Epithelial cell of proximal tubule (primary cell): ENCODE measurements around the gene PIGS. TPM values are rescaled to one million over a fixed set of nuclear protein-coding genes. Genes with fewer than 3 reads are reported as not detected.

Experiments
- DNase-seq: peaks from one replicate; pipeline ENCODE4 v3.0.0-alpha.2; 2011; ENCODE audit warnings: low read depth
- H3K4me3 ChIP-seq: 2 replicates; pipeline ENCODE4 v1.5.1; 2011; ENCODE audit warnings: low read depth, mild to moderate bottlenecking, low read length
- CTCF ChIP-seq: conservative IDR thresholded peaks from 2 replicates; pipeline ENCODE4 v1.5.1; 2012; ENCODE audit warnings: low read depth, mild to moderate bottlenecking, low read length
- total RNA-seq: library from RNA; depleted of rRNA; stranded (reverse); fragments of >200 nt; gene quantifications from 2 replicates; pipeline ENCODE4 v1.2.3, GENCODE V29; 2015

The PIGS gene
- total RNA-seq, 1 donor from 2014 or later = 55.6 TPM

DNA sequence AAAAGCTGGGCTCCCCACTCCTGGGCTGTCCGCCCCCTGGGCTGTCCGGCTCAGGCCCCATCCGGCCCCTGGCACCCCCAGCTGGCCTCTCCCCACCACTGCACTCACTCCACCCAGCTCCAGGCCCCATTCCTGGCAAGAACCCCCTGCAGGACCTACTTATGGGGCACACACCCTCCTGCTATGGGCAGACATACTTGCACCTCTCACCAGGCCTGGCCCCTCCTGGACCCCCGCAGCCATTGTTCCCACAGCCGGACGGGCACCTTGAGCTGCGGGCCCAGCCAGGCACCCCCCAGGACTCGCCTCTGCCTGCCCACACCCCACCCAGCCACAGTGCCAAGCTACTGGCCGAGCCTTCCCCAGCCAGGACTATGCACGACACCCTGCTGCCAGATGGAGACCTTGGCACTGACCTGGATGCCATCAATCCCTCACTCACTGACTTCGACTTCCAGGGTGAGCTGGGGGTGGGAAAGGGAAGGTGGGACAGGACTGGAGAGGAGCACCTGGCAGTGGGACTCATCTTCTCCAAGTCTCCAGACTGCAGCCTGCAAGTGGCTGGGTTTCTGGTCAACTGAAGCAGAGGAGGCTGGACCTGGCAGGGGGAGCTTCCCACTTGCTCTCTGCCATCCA is 36.5 kb downstream of the PIGS start:
- DNase-seq = no peak
- TF ChIP-seq CTCF = no peak

GRCh38 chr17:28533091-28533807 is 38.1 kb downstream of the PIGS start:
- TF ChIP-seq CTCF = no peak
- no peak for DNase-seq
- no peak overlapping the region for H3K4me3 ChIP-seq

More for the DNA sequence above, 36.5 kb downstream of the PIGS start:
- H3K4me3 ChIP-seq = no peak overlapping the region

GRCh38 chr17:28532050-28532960 is 39.0 kb downstream of the PIGS start:
- TF ChIP-seq CTCF = no peak
- H3K4me3 ChIP-seq = no peak overlapping the region
- DNase-seq = no peak

DNA sequence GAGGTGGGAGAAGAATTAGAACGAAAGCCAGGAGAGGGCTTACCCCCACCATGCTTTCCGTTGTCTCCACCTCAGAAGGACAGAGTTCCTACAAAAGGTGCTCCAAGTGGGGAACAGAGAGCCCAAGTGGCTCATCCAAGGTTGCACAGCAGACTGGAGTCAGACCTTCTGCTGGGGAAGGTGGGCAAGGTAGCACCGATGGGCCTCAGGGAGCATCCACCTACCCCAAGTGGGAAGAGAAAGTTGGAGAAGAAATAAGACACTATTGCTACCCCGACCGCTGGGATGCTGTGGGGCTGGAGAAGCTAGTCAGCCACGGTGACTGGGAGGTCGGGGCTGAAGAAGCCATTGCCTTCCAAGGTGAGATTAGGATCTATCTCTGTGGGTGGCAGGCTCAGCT is 40.4 kb downstream of the PIGS start:
- no peak overlapping the region for H3K4me3 ChIP-seq
- DNase-seq = no peak
- TF ChIP-seq CTCF = no peak

- no peak for TF ChIP-seq CTCF
- no peak for DNase-seq
- no peak overlapping the region for H3K4me3 ChIP-seq
Measured at GRCh38 chr17:28530250-28530649, 41.1 kb downstream of the PIGS start.

- no peak overlapping the region for H3K4me3 ChIP-seq
- DNase-seq = no peak
- TF ChIP-seq CTCF = no peak
Measured at GRCh38 chr17:28529013-28529400, 42.3 kb downstream of the PIGS start.
